Parathyroid adenoma (tissue), 2 donors: ENCODE measurements around the gene PLEKHJ1.

ENCODE experiments used
- H2AFZ ChIP-seq: fragments of 300-600 bp; sonication (generic); one replicate; pipeline ENCODE4 v1.7.0; 2017; ENCODE audit warnings: antibody characterized with exemption, mild to moderate bottlenecking
- H3K27ac ChIP-seq: fragments of 300-600 bp; sonication (generic); one replicate; pipeline ENCODE4 v1.7.0; 2017
- H3K27me3 ChIP-seq: fragments of 300-600 bp; sonication (generic); one replicate; pipeline ENCODE4 v1.7.0; 2017; ENCODE audit warnings: low read length; ENCODE audit not compliant: control insufficient read depth, insufficient read depth
- H3K36me3 ChIP-seq: fragments of 300-600 bp; sonication (generic); one replicate; pipeline ENCODE4 v1.7.0; 2017; ENCODE audit warnings: low read length; ENCODE audit not compliant: control insufficient read depth, insufficient read depth
- H3K4me1 ChIP-seq: fragments of 300-600 bp; sonication (generic); one replicate; pipeline ENCODE4 v1.7.0; 2017; ENCODE audit warnings: control low read depth
- H3K4me2 ChIP-seq: fragments of 300-600 bp; sonication (generic); one replicate; pipeline ENCODE4 v1.7.0; 2017; ENCODE audit warnings: low read length
- H3K4me3 ChIP-seq: fragments of 300-600 bp; sonication (generic); one replicate; pipeline ENCODE4 v1.7.0; 2017; ENCODE audit warnings: low read depth, low read length
- H3K79me2 ChIP-seq: fragments of 300-600 bp; sonication (generic); one replicate; pipeline ENCODE4 v1.7.0; 2017; ENCODE audit warnings: control low read depth
- H3K9ac ChIP-seq: fragments of 300-600 bp; sonication (generic); one replicate; pipeline ENCODE4 v1.7.0; 2017; ENCODE audit warnings: mild to moderate bottlenecking
- H3K9me3 ChIP-seq: fragments of 300-600 bp; sonication (generic); one replicate; pipeline ENCODE4 v1.7.0; 2017; ENCODE audit warnings: low read length; ENCODE audit not compliant: control insufficient read depth
- CTCF ChIP-seq: fragments of 300-600 bp; sonication (generic); IDR thresholded peaks from one replicate; pipeline ENCODE4 v1.7.0; 2017; ENCODE audit warnings: antibody characterized with exemption, mild to moderate bottlenecking
- donor health status: primary hyperparathyroidism.

Gene PLEKHJ1

GRCh38 chr19:2233601-2234280 lies 2.4 kb downstream of the PLEKHJ1 start:
- Histone ChIP-seq H3K36me3 (no peaks in the 10 kb centered on the region), H3K9ac (no peak overlapping the region), H2AFZ (no peak overlapping the region), H3K4me1 (peaks cover 7% of the 10 kb centered on the region), H3K27ac (no peak overlapping the region), H3K9me3 (no peaks in the 10 kb centered on the region), H3K4me2 (no peak overlapping the region), H3K4me3 (no peak overlapping the region), H3K27me3 (no peaks in the 10 kb centered on the region), H3K79me2 (peaks cover 28% of the 10 kb centered on the region)
- no peak for TF ChIP-seq CTCF

GRCh38 chr19:2232286-2233151 lies 3.6 kb downstream of the PLEKHJ1 start:
- Histone ChIP-seq H3K79me2 (peaks cover 15% of the 10 kb centered on the region), H3K4me2 (no peak overlapping the region), H3K9me3 (no peaks in the 10 kb centered on the region), H3K36me3 (no peaks in the 10 kb centered on the region), H3K27ac (no peak overlapping the region), H3K4me1 (peaks cover 1% of the 10 kb centered on the region), H2AFZ (no peak overlapping the region), H3K27me3 (no peaks in the 10 kb centered on the region), H3K9ac (no peak overlapping the region), H3K4me3 (no peak overlapping the region)
- TF ChIP-seq CTCF: no peak

GRCh38 chr19:2231621-2232221 lies 4.4 kb downstream of the PLEKHJ1 start:
- H3K9ac ChIP-seq: no peak overlapping the region
- peaks cover 9% of the 10 kb centered on the region for H3K79me2 ChIP-seq
- no peaks in the 10 kb centered on the region for H3K4me1 ChIP-seq
- H3K4me2 ChIP-seq: no peak overlapping the region
- H3K27ac ChIP-seq: no peak overlapping the region
- no peaks in the 10 kb centered on the region for H3K9me3 ChIP-seq
- no peak overlapping the region for H3K4me3 ChIP-seq
- H3K27me3 ChIP-seq: no peaks in the 10 kb centered on the region
- H2AFZ ChIP-seq: no peak overlapping the region
- no peak for TF ChIP-seq CTCF
- H3K36me3 ChIP-seq: no peaks in the 10 kb centered on the region

GRCh38 chr19:2230807-2231533 lies 5.2 kb downstream of the PLEKHJ1 start:
- H3K4me2 ChIP-seq: no peak overlapping the region
- H3K36me3 ChIP-seq: no peaks in the 10 kb centered on the region
- no peak overlapping the region for H3K4me3 ChIP-seq
- no peaks in the 10 kb centered on the region for H3K9me3 ChIP-seq
- peaks cover 9% of the 10 kb centered on the region for H3K79me2 ChIP-seq
- no peaks in the 10 kb centered on the region for H3K4me1 ChIP-seq
- H2AFZ ChIP-seq: no peak overlapping the region
- TF ChIP-seq CTCF: no peak
- H3K27ac ChIP-seq: no peak overlapping the region
- no peak overlapping the region for H3K9ac ChIP-seq
- no peaks in the 10 kb centered on the region for H3K27me3 ChIP-seq
